Peyer's patch (tissue), 4 donors: ENCODE results near the gene SLC40A1.

ENCODE experiments used
- CTCF ChIP-seq, 6 experiments: fragments of 450-650 bp in 4 of 6; fragments of 200-600 bp in 2 of 6; sonication (generic) in 1 of 6; IDR thresholded peaks; one replicate each; pipeline ENCODE4 v1.5.1; 2017 to 2019; ENCODE audit warnings: antibody characterized with exemption in 6 of 6, mild to moderate bottlenecking in 3 of 6, moderate library complexity in 1 of 6
- POLR2A ChIP-seq, 2 donors: fragments of 450-650 bp; IDR thresholded peaks; one replicate each; pipeline ENCODE4 v1.5.1; 2017; ENCODE audit warnings: antibody characterized with exemption in 2 of 2, mild to moderate bottlenecking in 2 of 2, moderate library complexity in 2 of 2

DNA sequence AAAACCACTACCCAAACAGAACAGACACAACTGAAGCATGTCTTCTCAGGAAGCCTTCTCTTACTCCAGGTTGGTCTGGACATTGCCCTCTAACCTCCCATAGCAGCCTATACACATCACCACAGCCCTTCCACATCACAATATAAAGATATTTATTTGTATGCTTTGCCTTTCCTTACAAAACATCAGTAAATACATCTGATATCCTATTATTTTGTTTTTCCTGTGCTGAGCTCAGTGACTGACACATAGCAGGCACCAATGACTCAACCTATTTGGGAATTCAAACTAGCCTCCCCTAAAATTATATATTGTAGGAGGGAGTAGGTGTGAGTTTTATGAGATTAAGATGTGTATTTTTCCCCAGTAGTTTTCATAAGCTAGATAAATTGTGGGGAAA, 28.8 kb downstream of the SLC40A1 start:
- TF ChIP-seq CTCF (IDR thresholded peaks at IDR 0.05) (no peak), POLR2A (IDR thresholded peaks at IDR 0.05) (no peak)
